Measurements from ENCODE around the gene KLK11. TPM values are rescaled to one million over a fixed set of nuclear protein-coding genes. Genes with fewer than 3 reads are reported as not detected.

The KLK11 gene
- total RNA-seq, 1 donor from 2014 or later, result not detected

GRCh38 chr19:51018745-51019543, 7.5 kb downstream of the KLK11 start:
- Histone ChIP-seq H3K9me3 (replicated peaks) (no peaks in the 10 kb centered on the region), H3K4me3 (peak overlapping the region; percentile 55), H3K4me1 (peaks cover 27% of the 10 kb centered on the region), H3K27me3 (ENCODE audit: low read depth) (peaks cover 92% of the 10 kb centered on the region), H3K36me3 (no peaks in the 10 kb centered on the region), H3K27ac (replicated peaks) (no peak overlapping the region)
- TF ChIP-seq CTCF (IDR thresholded peaks at IDR 0.05; ENCODE audit: borderline replicate concordance), result no peak
- DNase-seq, result no peak
- intact Hi-C loops (cut with micrococcal nuclease), result no loop called here

GRCh38 chr19:51016798-51017683, 9.4 kb downstream of the KLK11 start:
- no peak overlapping the region for H3K27ac ChIP-seq (replicated peaks)
- DNase-seq, result no peak
- intact Hi-C loops (cut with micrococcal nuclease), result no loop called here

GRCh38 chr19:51015691-51016267, 10.6 kb downstream of the KLK11 start:
- intact Hi-C loops (cut with micrococcal nuclease), result no loop called here
- no peaks in the 10 kb centered on the region for H3K36me3 ChIP-seq
- H3K27me3 ChIP-seq (ENCODE audit: low read depth), result peaks cover 96% of the 10 kb centered on the region
- peaks cover 21% of the 10 kb centered on the region for H3K4me1 ChIP-seq
- TF ChIP-seq CTCF (IDR thresholded peaks at IDR 0.05; ENCODE audit: borderline replicate concordance), result no peak
- no peak overlapping the region for H3K27ac ChIP-seq (replicated peaks)
- H3K9me3 ChIP-seq (replicated peaks), result no peaks in the 10 kb centered on the region
- H3K4me3 ChIP-seq, result no peak overlapping the region
- DNase-seq, result no peak

More at GRCh38 chr19:51016798-51017683, 9.4 kb downstream of the KLK11 start:
- TF ChIP-seq CTCF (IDR thresholded peaks at IDR 0.05; ENCODE audit: borderline replicate concordance), result peak; percentile 54
- Histone ChIP-seq H3K27me3 (ENCODE audit: low read depth) (peaks cover 90% of the 10 kb centered on the region), H3K9me3 (replicated peaks) (no peaks in the 10 kb centered on the region), H3K4me3 (peak overlapping the region; percentile 53), H3K36me3 (no peaks in the 10 kb centered on the region), H3K4me1 (peaks cover 27% of the 10 kb centered on the region)

- no peaks in the 10 kb centered on the region for H3K9me3 ChIP-seq (replicated peaks)
- TF ChIP-seq CTCF (IDR thresholded peaks at IDR 0.05; ENCODE audit: borderline replicate concordance), result no peak
- no peak for DNase-seq
- H3K27ac ChIP-seq (replicated peaks), result no peak overlapping the region
- H3K27me3 ChIP-seq (ENCODE audit: low read depth), result peaks cover 98% of the 10 kb centered on the region
- H3K4me3 ChIP-seq, result no peak overlapping the region
- intact Hi-C loops (cut with micrococcal nuclease), result no loop called here
- H3K36me3 ChIP-seq, result no peaks in the 10 kb centered on the region
- peaks cover 15% of the 10 kb centered on the region for H3K4me1 ChIP-seq
Observed at GRCh38 chr19:51014242-51014641, 12.2 kb downstream of the KLK11 start.

- DNase-seq, result no peak
- Histone ChIP-seq H3K36me3 (no peaks in the 10 kb centered on the region), H3K4me1 (peaks cover 7% of the 10 kb centered on the region), H3K4me3 (no peak overlapping the region), H3K9me3 (replicated peaks) (no peaks in the 10 kb centered on the region), H3K27ac (replicated peaks) (no peak overlapping the region), H3K27me3 (ENCODE audit: low read depth) (peaks cover 98% of the 10 kb centered on the region)
- intact Hi-C loops (cut with micrococcal nuclease), result no loop called here
- TF ChIP-seq CTCF (IDR thresholded peaks at IDR 0.05; ENCODE audit: borderline replicate concordance), result no peak
Observed at GRCh38 chr19:51012661-51013190, 13.7 kb downstream of the KLK11 start.

Data from left ventricle myocardium inferior (tissue), 1 donor.